Measurements from ENCODE around the gene ZFYVE9.
"Not testable (repeated sequence)": the region's sequence is repeated elsewhere in the genome, so short reads cannot be mapped to it uniquely, and the experiment has no call there.

DNA sequence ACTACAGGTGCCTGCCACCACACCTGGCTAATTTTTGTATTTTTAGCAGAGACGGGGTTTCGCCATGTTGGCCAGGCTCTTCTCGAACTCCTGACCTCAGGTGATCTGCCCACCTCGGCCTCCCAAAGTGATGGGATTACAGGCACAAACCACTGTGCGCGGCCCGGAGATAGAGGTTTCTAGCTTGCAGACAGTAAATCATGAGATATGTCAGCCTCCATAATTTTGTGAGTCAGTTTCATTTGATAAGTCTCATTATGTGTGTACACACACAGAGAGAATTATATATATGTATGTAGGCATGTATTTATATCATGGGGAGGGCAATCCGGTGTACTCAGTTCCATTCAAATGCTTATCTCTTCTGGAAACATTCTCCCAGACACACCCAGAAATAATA, 64.8 kb downstream of the ZFYVE9 start:
- TF ChIP-seq, protein P1, sequence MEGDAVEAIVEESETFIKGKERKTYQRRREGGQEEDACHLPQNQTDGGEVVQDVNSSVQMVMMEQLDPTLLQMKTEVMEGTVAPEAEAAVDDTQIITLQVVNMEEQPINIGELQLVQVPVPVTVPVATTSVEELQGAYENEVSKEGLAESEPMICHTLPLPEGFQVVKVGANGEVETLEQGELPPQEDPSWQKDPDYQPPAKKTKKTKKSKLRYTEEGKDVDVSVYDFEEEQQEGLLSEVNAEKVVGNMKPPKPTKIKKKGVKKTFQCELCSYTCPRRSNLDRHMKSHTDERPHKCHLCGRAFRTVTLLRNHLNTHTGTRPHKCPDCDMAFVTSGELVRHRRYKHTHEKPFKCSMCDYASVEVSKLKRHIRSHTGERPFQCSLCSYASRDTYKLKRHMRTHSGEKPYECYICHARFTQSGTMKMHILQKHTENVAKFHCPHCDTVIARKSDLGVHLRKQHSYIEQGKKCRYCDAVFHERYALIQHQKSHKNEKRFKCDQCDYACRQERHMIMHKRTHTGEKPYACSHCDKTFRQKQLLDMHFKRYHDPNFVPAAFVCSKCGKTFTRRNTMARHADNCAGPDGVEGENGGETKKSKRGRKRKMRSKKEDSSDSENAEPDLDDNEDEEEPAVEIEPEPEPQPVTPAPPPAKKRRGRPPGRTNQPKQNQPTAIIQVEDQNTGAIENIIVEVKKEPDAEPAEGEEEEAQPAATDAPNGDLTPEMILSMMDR (IDR thresholded peaks at IDR 0.05), result not testable (repeated sequence)
- not testable (repeated sequence) for TF ChIP-seq POLR2AphosphoS5 (IDR thresholded peaks at IDR 0.05); EP300 (IDR thresholded peaks at IDR 0.05; ENCODE audit: low read depth)

Data from transverse colon (tissue), 4 donors.